ENCODE data around the gene ATXN8OS.
A peak's percentile ranks its signal among the peaks of the same experiment; 100 is the strongest.
"Not testable (repeated sequence)": the region's sequence is repeated elsewhere in the genome, so short reads cannot be mapped to it uniquely, and the experiment has no call there.

Gene ATXN8OS

GRCh38 chr13:70107498-70108281 lies at the start of gene ATXN8OS:
Gene ATXN8OS, plus strand, starts transcription at chr13:70107826.
- DNase-seq: no peak

- DNase-seq: no peak
These were observed 27.6 kb upstream of the ATXN8OS start for GRCh38 chr13:70080012-70080411.

GRCh38 chr13:70087247-70087646 lies 20.4 kb upstream of the ATXN8OS start:
- DNase-seq: no peak

- no peak for DNase-seq
These were observed 18.7 kb upstream of the ATXN8OS start for GRCh38 chr13:70088926-70089325.

- no peak for DNase-seq
These were observed 17.4 kb upstream of the ATXN8OS start for GRCh38 chr13:70090036-70090723.

GRCh38 chr13:70098669-70099068 lies 9.0 kb upstream of the ATXN8OS start:
- DNase-seq: peak; percentile 35

- no peak for DNase-seq
These were observed 3.1 kb upstream of the ATXN8OS start for GRCh38 chr13:70104481-70104880.

GRCh38 chr13:70107125-70107497 lies 515 bp upstream of the ATXN8OS start:
- no peak for DNase-seq

- DNase-seq: no peak
These were observed 905 bp downstream of the ATXN8OS start, which contains the start of gene KLHL1 for GRCh38 chr13:70108356-70109105. Gene KLHL1, minus strand, starts transcription at chr13:70108452. Its CDS starts 753 bp downstream, at chr13:70107699.

- no peak for DNase-seq
These were observed 9.8 kb downstream of the ATXN8OS start for GRCh38 chr13:70117338-70117905.

GRCh38 chr13:70125693-70126092 lies 18.1 kb downstream of the ATXN8OS start:
- DNase-seq: no peak

- no peak for DNase-seq
These were observed 20.5 kb downstream of the ATXN8OS start for GRCh38 chr13:70128098-70128497.

- not testable (repeated sequence) for DNase-seq
These were observed 35.0 kb downstream of the ATXN8OS start for GRCh38 chr13:70142658-70143057.

- DNase-seq: no peak
These were observed 54.5 kb downstream of the ATXN8OS start for GRCh38 chr13:70162141-70162540.

GRCh38 chr13:70170689-70171088 lies 63.1 kb downstream of the ATXN8OS start:
- no peak for DNase-seq

GRCh38 chr13:70171151-70171550 lies 63.5 kb downstream of the ATXN8OS start:
- no peak for DNase-seq

GRCh38 chr13:70172946-70173597 lies 65.4 kb downstream of the ATXN8OS start:
- DNase-seq: no peak

GRCh38 chr13:70173598-70173959 lies 66.0 kb downstream of the ATXN8OS start:
- DNase-seq: no peak

GRCh38 chr13:70178346-70178745 lies 70.7 kb downstream of the ATXN8OS start:
- DNase-seq: no peak

Measured in hematopoietic multipotent progenitor cell treated with erythropoietin and hydrocortisone succinate and interleukin-3 and kit ligand, for 6 days (in vitro differentiated cells).